BE2C (cell line): ENCODE measurements around the gene SYK.

Experiments used
- DNase-seq: peaks from one replicate; pipeline ENCODE4 v3.0.0-alpha.2; 2020
- H3K27me3 ChIP-seq: fragments of 250-450 bp; sonication (Bioruptor Pico); 2 replicates; pipeline ENCODE4 v1.5.1; 2020; ENCODE audit warnings: mild to moderate bottlenecking
- H3K36me3 ChIP-seq: fragments of 250-450 bp; sonication (Bioruptor Pico); 2 replicates; pipeline ENCODE4 v1.5.1; 2020; ENCODE audit warnings: mild to moderate bottlenecking
- H3K4me1 ChIP-seq: fragments of 250-450 bp; sonication (Bioruptor Pico); 2 replicates; pipeline ENCODE4 v1.5.1; 2020
- H3K4me3 ChIP-seq: 2 replicates; pipeline ENCODE4 v1.5.1; 2011; ENCODE audit warnings: low read depth, low read length
- H3K9me3 ChIP-seq: fragments of 250-450 bp; sonication (Bioruptor Pico); 2 replicates; pipeline ENCODE4 v1.5.1; 2020
- TF ChIP-seq, protein P1 (sequence below): IDR thresholded peaks from 2 replicates; pipeline ENCODE4 v1.5.1; 2012; ENCODE audit warnings: mild to moderate bottlenecking, low read depth, low read length

The SYK gene

DNA sequence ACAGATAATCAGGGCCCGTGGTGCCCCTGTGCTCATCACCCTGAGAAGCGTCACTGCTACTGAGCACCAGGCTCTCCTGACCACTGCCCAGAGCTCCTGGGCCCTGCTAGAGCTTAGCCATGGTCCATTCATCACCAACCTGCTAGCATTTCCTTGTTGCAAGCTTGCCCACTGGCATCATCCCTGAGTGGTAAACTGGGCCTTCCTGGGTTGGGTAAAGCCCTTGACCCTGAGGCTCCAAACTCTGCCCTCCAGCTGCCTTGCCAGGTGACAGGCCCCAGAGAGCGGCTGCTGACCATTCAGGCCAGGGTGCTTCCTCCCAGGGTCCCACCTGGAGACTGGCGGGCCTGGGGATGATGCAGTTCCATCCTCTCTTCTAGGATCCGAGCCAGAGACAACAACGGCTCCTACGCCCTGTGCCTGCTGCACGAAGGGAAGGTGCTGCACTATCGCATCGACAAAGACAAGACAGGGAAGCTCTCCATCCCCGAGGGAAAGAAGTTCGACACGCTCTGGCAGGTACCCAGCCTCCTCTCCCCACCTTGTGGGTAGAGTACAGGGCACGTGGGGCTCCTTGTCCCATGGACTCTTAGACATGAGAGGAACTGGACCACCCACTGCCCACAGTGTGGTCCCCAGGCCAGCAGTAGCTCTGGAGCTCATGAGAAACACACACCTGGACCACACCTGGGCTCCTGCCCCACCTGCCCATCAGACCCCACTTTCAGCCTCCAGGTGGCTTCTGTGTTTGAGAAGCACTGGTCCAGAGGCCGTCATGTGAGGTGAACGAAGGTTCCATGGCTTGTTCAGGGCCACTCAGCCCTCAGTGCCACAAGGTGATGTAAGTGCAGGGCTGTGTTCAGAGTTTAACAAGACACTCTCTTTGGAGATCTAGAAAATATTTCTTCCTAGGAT is 60.5 kb downstream of the SYK start:
- Histone ChIP-seq H3K4me3 (no peak overlapping the region), H3K4me1 (no peaks in the 10 kb centered on the region), H3K9me3 (no peaks in the 10 kb centered on the region), H3K36me3 (no peaks in the 10 kb centered on the region), H3K27me3 (no peaks in the 10 kb centered on the region; the same call in 1 of the 2 replicates)
- DNase-seq = no peak
- TF ChIP-seq, protein P1, sequence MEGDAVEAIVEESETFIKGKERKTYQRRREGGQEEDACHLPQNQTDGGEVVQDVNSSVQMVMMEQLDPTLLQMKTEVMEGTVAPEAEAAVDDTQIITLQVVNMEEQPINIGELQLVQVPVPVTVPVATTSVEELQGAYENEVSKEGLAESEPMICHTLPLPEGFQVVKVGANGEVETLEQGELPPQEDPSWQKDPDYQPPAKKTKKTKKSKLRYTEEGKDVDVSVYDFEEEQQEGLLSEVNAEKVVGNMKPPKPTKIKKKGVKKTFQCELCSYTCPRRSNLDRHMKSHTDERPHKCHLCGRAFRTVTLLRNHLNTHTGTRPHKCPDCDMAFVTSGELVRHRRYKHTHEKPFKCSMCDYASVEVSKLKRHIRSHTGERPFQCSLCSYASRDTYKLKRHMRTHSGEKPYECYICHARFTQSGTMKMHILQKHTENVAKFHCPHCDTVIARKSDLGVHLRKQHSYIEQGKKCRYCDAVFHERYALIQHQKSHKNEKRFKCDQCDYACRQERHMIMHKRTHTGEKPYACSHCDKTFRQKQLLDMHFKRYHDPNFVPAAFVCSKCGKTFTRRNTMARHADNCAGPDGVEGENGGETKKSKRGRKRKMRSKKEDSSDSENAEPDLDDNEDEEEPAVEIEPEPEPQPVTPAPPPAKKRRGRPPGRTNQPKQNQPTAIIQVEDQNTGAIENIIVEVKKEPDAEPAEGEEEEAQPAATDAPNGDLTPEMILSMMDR = no peak

- H3K4me1 ChIP-seq = no peaks in the 10 kb centered on the region
- DNase-seq = no peak
Measured at GRCh38 chr9:90864779-90865178, 63.2 kb downstream of the SYK start.

DNA sequence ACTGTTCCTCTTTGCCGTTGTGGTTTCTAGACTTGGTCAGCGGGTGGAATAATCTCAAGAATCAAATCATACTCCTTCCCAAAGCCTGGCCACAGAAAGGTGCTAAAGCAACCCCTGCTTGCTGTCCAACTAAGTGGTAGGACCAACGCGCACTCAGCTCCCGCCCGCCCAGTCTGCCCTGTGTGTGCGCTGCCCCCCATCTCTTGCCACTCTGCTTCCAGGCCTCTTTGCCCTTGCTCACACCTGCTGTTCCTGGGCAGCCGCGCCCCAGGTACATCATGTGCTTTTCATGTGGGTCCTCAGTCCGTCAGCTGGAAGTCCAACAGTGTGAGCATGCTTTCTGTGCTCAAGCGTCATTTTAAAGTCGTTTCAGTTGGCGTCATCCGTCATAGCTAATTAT is 65.5 kb downstream of the SYK start:
- no peaks in the 10 kb centered on the region for H3K36me3 ChIP-seq
- H3K9me3 ChIP-seq = no peaks in the 10 kb centered on the region
- H3K4me1 ChIP-seq = no peaks in the 10 kb centered on the region
- DNase-seq = no peak
- H3K27me3 ChIP-seq = peaks cover 9% of the 10 kb centered on the region
- TF ChIP-seq, protein P1 = no peak
- H3K4me3 ChIP-seq = no peak overlapping the region

More at GRCh38 chr9:90864779-90865178, 63.2 kb downstream of the SYK start:
- H3K27me3 ChIP-seq = peaks cover 4% of the 10 kb centered on the region
- H3K9me3 ChIP-seq = no peaks in the 10 kb centered on the region
- H3K36me3 ChIP-seq = no peaks in the 10 kb centered on the region
- TF ChIP-seq, protein P1 = no peak
- no peak overlapping the region for H3K4me3 ChIP-seq

DNA sequence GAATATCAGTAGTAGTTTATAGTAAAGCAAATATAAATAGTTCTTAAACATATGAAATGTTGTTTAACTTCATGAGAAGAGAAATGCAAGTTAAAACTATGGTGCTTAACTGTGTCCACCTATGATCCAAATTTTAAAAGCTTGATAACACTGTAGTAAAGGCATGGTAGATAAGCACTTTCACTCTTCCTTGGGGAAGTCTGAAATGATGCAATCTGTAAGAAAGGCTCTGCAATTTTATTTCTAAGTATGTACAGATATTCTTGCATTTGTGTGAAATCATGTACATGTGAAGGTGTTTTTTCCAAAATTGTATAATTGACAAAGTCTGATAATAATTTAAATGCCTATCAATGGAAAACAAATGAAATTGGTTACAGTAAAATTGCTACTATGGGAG is 66.9 kb downstream of the SYK start:
- no peak overlapping the region for H3K4me3 ChIP-seq
- TF ChIP-seq, protein P1 = no peak
- H3K4me1 ChIP-seq = no peaks in the 10 kb centered on the region
- H3K9me3 ChIP-seq = no peaks in the 10 kb centered on the region
- no peak for DNase-seq
- H3K27me3 ChIP-seq = peaks cover 14% of the 10 kb centered on the region
- H3K36me3 ChIP-seq = no peaks in the 10 kb centered on the region

DNA sequence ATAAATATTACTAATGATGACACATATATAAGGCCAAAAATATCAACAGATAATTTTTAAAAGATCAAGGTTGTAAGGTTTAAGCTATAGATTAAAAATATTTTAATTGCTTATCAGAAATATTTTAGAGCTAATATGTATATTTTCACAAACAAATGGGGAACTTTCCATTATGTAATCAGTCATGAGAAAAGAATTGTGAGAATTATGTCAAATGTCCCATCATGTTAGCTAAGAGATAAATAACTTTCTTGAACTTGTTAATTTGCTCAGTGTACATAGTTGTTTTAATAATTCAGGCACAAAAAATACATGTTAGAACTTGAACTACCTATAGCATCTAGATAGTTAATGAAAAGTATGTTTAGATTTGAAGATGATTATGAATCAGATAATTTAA is 67.7 kb downstream of the SYK start:
- no peak for DNase-seq
- TF ChIP-seq, protein P1 = no peak
- Histone ChIP-seq H3K4me3 (no peak overlapping the region), H3K36me3 (no peaks in the 10 kb centered on the region), H3K27me3 (peaks cover 14% of the 10 kb centered on the region), H3K4me1 (no peaks in the 10 kb centered on the region), H3K9me3 (no peaks in the 10 kb centered on the region)
